ENCODE data around the gene CENPW. TPM values are rescaled to one million over a fixed set of nuclear protein-coding genes. Genes with fewer than 3 reads are reported as not detected.

Gene CENPW
- polyA plus RNA-seq, 1 donor (not counting 4 experiments of a cell fraction or from before 2014, with no cell fraction given) = 20.9 TPM

DNA sequence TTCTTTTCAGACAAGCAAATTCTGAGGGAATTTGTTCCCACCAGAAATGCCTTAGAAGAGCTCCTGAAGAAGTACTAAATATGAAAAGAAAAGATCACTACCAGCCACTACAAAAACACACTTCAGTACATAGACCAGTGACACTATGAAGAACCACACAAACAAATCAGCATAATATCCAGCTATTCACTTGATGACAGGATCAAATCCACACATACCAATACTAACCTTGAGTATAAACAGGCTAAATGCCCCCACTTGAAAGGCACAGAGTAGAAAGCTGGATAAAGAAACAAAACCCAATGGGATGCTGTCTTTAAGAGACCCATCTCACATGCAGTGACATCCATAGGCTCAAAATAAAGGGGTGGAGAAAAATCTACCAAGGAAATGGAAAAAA, 43.3 kb downstream of the CENPW start:
- Histone ChIP-seq H4K20me1 (ENCODE audit: control insufficient read depth, extremely low read depth, insufficient read depth, low read length) (no peaks in the 10 kb centered on the region), H3K36me3 (ENCODE audit: control insufficient read depth in 2 of 2, extremely low read depth in 1 of 2, insufficient read depth in 2 of 2, low read length in 2 of 2) (no peaks in the 10 kb centered on the region), H2AFZ (ENCODE audit: control insufficient read depth, low read length) (no peak overlapping the region), H3K4me1 (ENCODE audit: control insufficient read depth, extremely low read depth, insufficient read depth, low read length) (no peaks in the 10 kb centered on the region), H3K27ac (ENCODE audit: control insufficient read depth, insufficient read depth, low read length) (no peak overlapping the region), H3K79me2 (ENCODE audit: control insufficient read depth, insufficient read depth, low read length) (no peaks in the 10 kb centered on the region), H3K9ac (ENCODE audit: control insufficient read depth, extremely low read depth, insufficient read depth, low read length) (no peak overlapping the region), H3K4me2 (ENCODE audit: control insufficient read depth, extremely low read depth, insufficient read depth, low read depth, low read length) (no peak overlapping the region), H3K9me3 (ENCODE audit: control insufficient read depth, low read depth, low read length) (no peaks in the 10 kb centered on the region), H3K9me1 (ENCODE audit: control insufficient read depth, extremely low read depth, insufficient read depth, low read length) (no peaks in the 10 kb centered on the region), H3K27me3 (ENCODE audit: control insufficient read depth, extremely low read depth, insufficient read depth, low read length) (no peaks in the 10 kb centered on the region), H3K4me3 (ENCODE audit: control insufficient read depth in 2 of 3, extremely low read depth in 1 of 3, insufficient read depth in 2 of 3, low read depth in 1 of 3, low read length in 3 of 3) (no peak overlapping the region)
- DNase-seq (ENCODE audit: low read depth, low spot score) = no peak
- TF ChIP-seq EZH2 (IDR thresholded peaks at IDR 0.05; ENCODE audit: low read length) = no peak
- TF ChIP-seq, protein P1, sequence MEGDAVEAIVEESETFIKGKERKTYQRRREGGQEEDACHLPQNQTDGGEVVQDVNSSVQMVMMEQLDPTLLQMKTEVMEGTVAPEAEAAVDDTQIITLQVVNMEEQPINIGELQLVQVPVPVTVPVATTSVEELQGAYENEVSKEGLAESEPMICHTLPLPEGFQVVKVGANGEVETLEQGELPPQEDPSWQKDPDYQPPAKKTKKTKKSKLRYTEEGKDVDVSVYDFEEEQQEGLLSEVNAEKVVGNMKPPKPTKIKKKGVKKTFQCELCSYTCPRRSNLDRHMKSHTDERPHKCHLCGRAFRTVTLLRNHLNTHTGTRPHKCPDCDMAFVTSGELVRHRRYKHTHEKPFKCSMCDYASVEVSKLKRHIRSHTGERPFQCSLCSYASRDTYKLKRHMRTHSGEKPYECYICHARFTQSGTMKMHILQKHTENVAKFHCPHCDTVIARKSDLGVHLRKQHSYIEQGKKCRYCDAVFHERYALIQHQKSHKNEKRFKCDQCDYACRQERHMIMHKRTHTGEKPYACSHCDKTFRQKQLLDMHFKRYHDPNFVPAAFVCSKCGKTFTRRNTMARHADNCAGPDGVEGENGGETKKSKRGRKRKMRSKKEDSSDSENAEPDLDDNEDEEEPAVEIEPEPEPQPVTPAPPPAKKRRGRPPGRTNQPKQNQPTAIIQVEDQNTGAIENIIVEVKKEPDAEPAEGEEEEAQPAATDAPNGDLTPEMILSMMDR (optimal IDR thresholded peaks at IDR 0.05 in 1 of 3, IDR thresholded peaks at IDR 0.05 in 1 of 3, conservative IDR thresholded peaks at IDR 0.05 in 1 of 3; ENCODE audit: extremely low read depth in 1 of 3, insufficient read depth in 2 of 3, low read length in 3 of 3) = no peak
- dilution Hi-C loops (cut with MboI; ENCODE audit: extremely low pct_ligation_motif_present, low sequenced_read_pairs) = no loop called here
- no peak for FAIRE-seq

DNA sequence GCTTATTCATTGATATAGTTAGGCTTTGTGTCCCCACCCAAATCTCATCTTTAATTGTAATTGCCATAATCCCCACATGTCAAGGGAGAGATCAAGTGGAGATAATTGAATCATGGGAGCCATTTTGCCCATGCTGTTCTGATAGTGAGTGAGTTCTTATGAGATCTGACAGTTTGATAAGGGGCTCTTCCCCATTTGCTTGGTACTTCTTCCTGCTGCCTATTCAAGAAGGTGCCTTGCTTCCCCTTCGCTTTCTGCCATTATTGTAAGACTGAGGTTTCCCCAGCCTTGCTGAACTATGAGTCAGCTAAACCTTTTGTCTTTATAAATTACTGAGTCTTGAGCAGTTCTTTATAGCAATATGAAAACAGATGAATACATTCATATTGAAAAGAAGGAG, 45.6 kb downstream of the CENPW start:
- TF ChIP-seq, protein P1 (optimal IDR thresholded peaks at IDR 0.05 in 1 of 3, IDR thresholded peaks at IDR 0.05 in 1 of 3, conservative IDR thresholded peaks at IDR 0.05 in 1 of 3; ENCODE audit: extremely low read depth in 1 of 3, insufficient read depth in 2 of 3, low read length in 3 of 3) = no peak
- no peaks in the 10 kb centered on the region for H3K9me3 ChIP-seq (ENCODE audit: control insufficient read depth, low read depth, low read length)
- no peaks in the 10 kb centered on the region for H3K79me2 ChIP-seq (ENCODE audit: control insufficient read depth, insufficient read depth, low read length)
- DNase-seq (ENCODE audit: low read depth, low spot score) (no peak), FAIRE-seq (no peak)
- no peak overlapping the region for H3K9ac ChIP-seq (ENCODE audit: control insufficient read depth, extremely low read depth, insufficient read depth, low read length)
- dilution Hi-C loops (cut with MboI; ENCODE audit: extremely low pct_ligation_motif_present, low sequenced_read_pairs) = no loop called here
- no peak overlapping the region for H3K27ac ChIP-seq (ENCODE audit: control insufficient read depth, insufficient read depth, low read length)
- H3K36me3 ChIP-seq (ENCODE audit: control insufficient read depth in 2 of 2, extremely low read depth in 1 of 2, insufficient read depth in 2 of 2, low read length in 2 of 2) = no peaks in the 10 kb centered on the region
- no peak overlapping the region for H3K4me2 ChIP-seq (ENCODE audit: control insufficient read depth, extremely low read depth, insufficient read depth, low read depth, low read length)
- no peaks in the 10 kb centered on the region for H3K27me3 ChIP-seq (ENCODE audit: control insufficient read depth, extremely low read depth, insufficient read depth, low read length)
- H3K4me3 ChIP-seq (ENCODE audit: control insufficient read depth in 2 of 3, extremely low read depth in 1 of 3, insufficient read depth in 2 of 3, low read depth in 1 of 3, low read length in 3 of 3) = no peak overlapping the region
- no peak overlapping the region for H2AFZ ChIP-seq (ENCODE audit: control insufficient read depth, low read length)
- H3K4me1 ChIP-seq (ENCODE audit: control insufficient read depth, extremely low read depth, insufficient read depth, low read length) = no peaks in the 10 kb centered on the region
- H4K20me1 ChIP-seq (ENCODE audit: control insufficient read depth, extremely low read depth, insufficient read depth, low read length) = no peaks in the 10 kb centered on the region
- H3K9me1 ChIP-seq (ENCODE audit: control insufficient read depth, extremely low read depth, insufficient read depth, low read length) = no peaks in the 10 kb centered on the region

All from keratinocyte (primary cell).